ENCODE results near the gene LMX1B. TPM values are rescaled to one million over a fixed set of nuclear protein-coding genes. Genes with fewer than 3 reads are reported as not detected.

LMX1B gene
- total and polyA plus RNA-seq, 7 experiments from 2014 or later = not detected

DNA sequence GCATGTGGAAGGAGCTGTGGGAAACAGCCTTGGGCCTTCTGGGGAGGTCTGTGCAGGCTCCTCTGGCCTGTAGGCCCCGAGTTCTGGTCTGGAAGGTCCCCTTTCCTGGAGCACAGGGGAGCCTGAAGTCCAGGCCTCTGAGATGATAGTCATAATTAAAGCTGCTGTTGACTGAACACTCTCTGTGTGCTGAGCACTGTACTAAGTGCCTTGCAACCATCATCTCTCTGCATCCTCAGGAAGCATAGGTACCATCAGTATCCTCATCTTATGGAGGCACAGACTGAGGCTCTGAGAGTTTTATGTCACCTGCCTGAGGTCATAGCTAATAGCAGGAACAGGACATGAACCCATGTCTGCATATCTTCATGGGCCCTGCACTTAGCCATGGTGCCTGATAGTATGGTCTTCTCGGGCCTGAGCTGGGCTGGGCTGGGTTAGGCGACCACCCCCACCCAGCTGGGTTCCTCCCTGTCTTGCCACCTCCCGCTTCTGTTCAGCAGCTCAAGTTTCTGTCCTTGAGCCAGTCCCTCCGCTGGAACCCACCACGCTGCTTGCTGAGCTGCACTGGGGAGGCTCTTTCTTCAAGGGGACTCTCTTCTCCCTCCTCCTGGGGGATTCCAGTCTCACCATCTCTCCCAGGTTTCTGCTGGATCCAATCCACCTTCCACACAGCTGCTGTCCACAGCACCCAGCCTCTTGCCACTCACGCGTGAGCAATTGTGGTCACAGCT is 27.6 kb downstream of the LMX1B start:
- CTCF ChIA-PET = no interaction called here
- H3K27me3 ChIP-seq (ENCODE audit: control insufficient read depth in 2 of 2, insufficient read depth in 2 of 2, low read length in 2 of 2) = no peaks in the 10 kb centered on the region

DNA sequence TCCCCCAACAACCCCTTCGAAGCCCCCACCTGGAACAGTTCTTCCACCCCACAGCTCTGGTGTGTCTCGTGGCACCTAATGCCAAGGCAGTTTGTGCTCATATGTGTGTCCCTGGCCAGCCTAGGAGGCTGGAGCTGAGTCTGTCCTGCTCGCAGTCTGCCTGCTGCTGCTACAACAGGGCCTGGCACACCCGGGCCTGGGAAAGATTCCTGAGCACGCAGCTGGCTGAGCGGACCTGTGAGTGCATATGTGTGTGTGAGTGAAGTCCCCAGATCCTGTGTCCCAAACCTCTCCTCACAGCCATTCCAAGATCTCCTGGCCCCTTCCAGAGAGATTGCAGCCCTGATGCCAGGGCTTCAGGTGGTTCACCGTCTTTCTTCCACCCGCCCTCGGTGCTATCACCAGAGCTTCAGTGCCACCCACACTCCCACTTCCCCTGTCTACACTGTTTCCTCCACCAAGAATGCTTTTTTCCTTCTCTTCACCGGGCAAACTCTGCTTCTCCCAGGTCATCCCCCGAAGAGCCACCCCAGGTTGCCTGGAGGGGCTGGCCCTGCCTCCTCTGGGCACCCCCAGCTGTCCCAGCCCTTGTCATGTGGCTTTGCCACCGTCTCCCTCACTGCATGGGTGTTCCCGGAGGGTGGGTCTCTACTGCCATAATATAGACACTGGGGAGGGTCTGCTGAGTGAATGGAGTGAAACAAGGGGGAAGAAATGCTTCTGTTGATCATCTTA is 28.4 kb downstream of the LMX1B start:
- DNase-seq (no peak), ATAC-seq (no peak)
- ChIA-PET CTCF (no interaction called here), POLR2A (no interaction called here)
- Histone ChIP-seq H3K36me3 (ENCODE audit: control insufficient read depth in 2 of 3, insufficient read depth in 3 of 3, low read length in 3 of 3) (no peaks in the 10 kb centered on the region), H3K9me3 (ENCODE audit: control insufficient read depth in 2 of 3, low read length in 3 of 3) (no peaks in the 10 kb centered on the region), H3K27ac (ENCODE audit: low read depth, low read length) (no peak overlapping the region), H3K27me3 (ENCODE audit: control insufficient read depth in 2 of 2, insufficient read depth in 2 of 2, low read length in 2 of 2) (no peaks in the 10 kb centered on the region), H3K4me3 (ENCODE audit: low read length) (no peak overlapping the region), H3K4me1 (ENCODE audit: control insufficient read depth in 2 of 2, insufficient read depth in 2 of 2, low read length in 2 of 2) (no peaks in the 10 kb centered on the region)
- Mint-ChIP-seq H3K9me3 (no peaks in the 10 kb centered on the region), H3K4me1 (peaks cover 0 to 8% (median 0%) of the 10 kb centered on the region in 7 donors), H3K27ac (no peak overlapping the region), H3K4me3 (no peak overlapping the region), H3K36me3 (no peaks in the 10 kb centered on the region), H3K27me3 (peaks cover 55 to 67% (median 64%) of the 10 kb centered on the region in 5 donors)
- intact Hi-C loops (cut with micrococcal nuclease) = no loop called here

More for the DNA sequence above, 27.6 kb downstream of the LMX1B start:
- no peak overlapping the region for H3K4me3 ChIP-seq (ENCODE audit: low read length)
- H3K27me3 Mint-ChIP-seq = peaks cover 54 to 71% (median 62%) of the 10 kb centered on the region in 5 donors
- H3K36me3 Mint-ChIP-seq = no peaks in the 10 kb centered on the region
- DNase-seq (no peak), ATAC-seq (no peak)
- no peaks in the 10 kb centered on the region for H3K4me1 ChIP-seq (ENCODE audit: control insufficient read depth in 2 of 2, insufficient read depth in 2 of 2, low read length in 2 of 2)
- no peak overlapping the region for H3K27ac Mint-ChIP-seq
- intact Hi-C loops (cut with micrococcal nuclease) = no loop called here
- no peak overlapping the region for H3K4me3 Mint-ChIP-seq
- no peaks in the 10 kb centered on the region for H3K36me3 ChIP-seq (ENCODE audit: control insufficient read depth in 2 of 3, insufficient read depth in 3 of 3, low read length in 3 of 3)
- no peaks in the 10 kb centered on the region for H3K9me3 ChIP-seq (ENCODE audit: control insufficient read depth in 2 of 3, low read length in 3 of 3)
- POLR2A ChIA-PET = interaction anchor here (0.6 kb wide), 1 partner anchor 1806 kb away, joined by 4 read pairs; no protein-coding TSS in a partner anchor
- H3K27ac ChIP-seq (ENCODE audit: low read depth, low read length) = no peak overlapping the region
- H3K9me3 Mint-ChIP-seq = no peaks in the 10 kb centered on the region
- H3K4me1 Mint-ChIP-seq = peaks cover 0 to 17% (median 0%) of the 10 kb centered on the region in 7 donors

DNA sequence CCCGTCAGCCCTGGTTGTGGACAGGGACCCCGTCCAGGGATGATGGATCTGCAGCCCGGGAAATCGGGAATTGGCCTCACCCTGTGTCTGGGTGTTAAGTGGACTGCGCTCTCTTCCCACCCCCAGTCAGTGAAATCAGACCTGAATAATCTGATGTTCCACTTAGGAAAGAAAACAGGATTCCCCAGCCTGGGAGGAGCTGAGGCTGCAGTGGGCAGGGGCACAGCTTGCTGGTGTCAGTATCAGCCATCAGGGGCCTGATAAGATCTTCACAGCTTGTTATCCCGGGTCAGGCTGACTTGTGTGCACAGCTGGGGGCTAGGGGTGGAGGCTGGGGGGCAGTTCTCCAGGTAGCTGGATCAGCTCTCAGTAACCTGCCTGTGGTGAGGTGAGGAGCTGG is 29.1 kb downstream of the LMX1B start:
- no peaks in the 10 kb centered on the region for H3K4me1 ChIP-seq (ENCODE audit: control insufficient read depth in 2 of 2, insufficient read depth in 2 of 2, low read length in 2 of 2)
- no peak overlapping the region for H3K4me3 ChIP-seq (ENCODE audit: low read length)
- no peaks in the 10 kb centered on the region for H3K36me3 ChIP-seq (ENCODE audit: control insufficient read depth in 2 of 3, insufficient read depth in 3 of 3, low read length in 3 of 3)
- Mint-ChIP-seq H3K27ac (no peak overlapping the region), H3K9me3 (no peaks in the 10 kb centered on the region), H3K27me3 (peaks cover 57 to 70% (median 67%) of the 10 kb centered on the region in 5 donors), H3K4me1 (peaks cover 0 to 5% (median 0%) of the 10 kb centered on the region in 7 donors), H3K4me3 (no peak overlapping the region), H3K36me3 (no peaks in the 10 kb centered on the region)
- DNase-seq (no peak), ATAC-seq (no peak)
- no peaks in the 10 kb centered on the region for H3K27me3 ChIP-seq (ENCODE audit: control insufficient read depth in 2 of 2, insufficient read depth in 2 of 2, low read length in 2 of 2)
- intact Hi-C loops (cut with micrococcal nuclease) = no loop called here
- H3K27ac ChIP-seq (ENCODE audit: low read depth, low read length) = no peak overlapping the region
- CTCF ChIA-PET = no interaction called here
- POLR2A ChIA-PET = no interaction called here
- H3K9me3 ChIP-seq (ENCODE audit: control insufficient read depth in 2 of 3, low read length in 3 of 3) = no peaks in the 10 kb centered on the region

DNA sequence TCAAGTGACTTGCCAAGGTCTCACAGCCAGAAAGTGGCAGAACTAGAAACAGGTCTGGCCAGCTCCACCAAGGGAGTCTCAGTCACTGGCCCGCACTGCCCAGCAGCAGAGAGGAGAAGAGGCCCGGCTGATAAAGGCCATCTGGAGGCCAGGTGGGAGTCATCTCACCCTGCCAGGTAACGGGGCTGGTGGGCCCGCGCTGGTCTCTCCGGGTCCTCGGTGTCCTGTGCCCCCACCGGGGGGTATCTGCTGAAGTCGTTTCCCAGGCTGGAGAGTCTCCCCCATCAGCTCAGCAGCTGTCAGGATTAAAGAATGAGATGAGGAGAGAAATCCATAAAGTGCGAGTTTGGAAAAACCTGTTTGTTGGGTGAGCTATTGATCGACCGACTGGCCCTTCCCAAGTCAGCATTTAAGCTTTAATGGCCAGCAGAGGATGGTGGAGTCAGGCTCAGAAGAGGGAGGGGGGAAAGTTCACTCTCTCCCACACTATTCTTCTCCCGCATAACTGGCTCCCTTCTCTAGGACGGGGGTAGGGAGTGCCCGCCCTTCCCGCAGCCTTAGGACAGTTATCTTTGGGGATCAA is 30.3 kb downstream of the LMX1B start:
- Histone ChIP-seq H3K27me3 (ENCODE audit: control insufficient read depth in 2 of 2, insufficient read depth in 2 of 2, low read length in 2 of 2) (no peaks in the 10 kb centered on the region), H3K4me3 (ENCODE audit: low read length) (no peak overlapping the region), H3K36me3 (ENCODE audit: control insufficient read depth in 2 of 3, insufficient read depth in 3 of 3, low read length in 3 of 3) (no peaks in the 10 kb centered on the region), H3K9me3 (ENCODE audit: control insufficient read depth in 2 of 3, low read length in 3 of 3) (no peaks in the 10 kb centered on the region), H3K4me1 (ENCODE audit: control insufficient read depth in 2 of 2, insufficient read depth in 2 of 2, low read length in 2 of 2) (no peaks in the 10 kb centered on the region), H3K27ac (ENCODE audit: low read depth, low read length) (no peak overlapping the region)
- no peak overlapping the region for H3K27ac Mint-ChIP-seq
- intact Hi-C loops (cut with micrococcal nuclease) = no loop called here
- no peak for DNase-seq
- no peaks in the 10 kb centered on the region for H3K36me3 Mint-ChIP-seq
- H3K4me1 Mint-ChIP-seq = peaks cover 0 to 3% (median 0%) of the 10 kb centered on the region in 7 donors
- ChIA-PET CTCF (no interaction called here), POLR2A (no interaction called here)
- peaks cover 63 to 74% (median 70%) of the 10 kb centered on the region in 5 donors for H3K27me3 Mint-ChIP-seq
- no peak for ATAC-seq
- no peak overlapping the region for H3K4me3 Mint-ChIP-seq
- H3K9me3 Mint-ChIP-seq = no peaks in the 10 kb centered on the region

DNA sequence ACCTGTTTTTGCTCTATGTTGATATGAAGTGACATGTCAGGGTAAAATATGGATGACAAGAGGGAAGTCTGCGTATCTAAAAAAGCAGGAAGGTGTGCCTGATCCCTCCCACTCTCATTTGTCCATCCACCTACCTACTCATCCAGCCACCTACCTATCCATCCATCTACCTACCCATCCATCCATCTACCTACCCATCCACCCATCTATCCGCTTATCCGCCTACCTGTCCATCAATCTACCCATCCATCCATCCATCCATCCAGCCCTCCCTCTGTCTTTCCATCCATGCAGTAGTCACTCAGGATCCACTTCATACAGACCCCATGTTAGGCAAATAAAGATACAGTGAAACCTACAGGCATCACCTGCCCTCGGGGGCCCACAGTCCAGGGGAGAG is 32.4 kb downstream of the LMX1B start:
- intact Hi-C loops (cut with micrococcal nuclease) = no loop called here
- no peaks in the 10 kb centered on the region for H3K36me3 Mint-ChIP-seq
- Histone ChIP-seq H3K27me3 (ENCODE audit: control insufficient read depth in 2 of 2, insufficient read depth in 2 of 2, low read length in 2 of 2) (no peaks in the 10 kb centered on the region), H3K9me3 (ENCODE audit: control insufficient read depth in 2 of 3, low read length in 3 of 3) (no peaks in the 10 kb centered on the region), H3K4me1 (ENCODE audit: control insufficient read depth in 2 of 2, insufficient read depth in 2 of 2, low read length in 2 of 2) (no peaks in the 10 kb centered on the region), H3K36me3 (ENCODE audit: control insufficient read depth in 2 of 3, insufficient read depth in 3 of 3, low read length in 3 of 3) (no peaks in the 10 kb centered on the region), H3K4me3 (ENCODE audit: low read length) (no peak overlapping the region), H3K27ac (ENCODE audit: low read depth, low read length) (no peak overlapping the region)
- H3K27ac Mint-ChIP-seq = no peak overlapping the region
- peaks cover 67 to 83% (median 75%) of the 10 kb centered on the region in 5 donors for H3K27me3 Mint-ChIP-seq
- ChIA-PET CTCF (interaction anchor here (0.6 kb wide), 1 partner anchor 1177 kb away, joined by 3 read pairs; no protein-coding TSS in a partner anchor), POLR2A (no interaction called here)
- H3K4me3 Mint-ChIP-seq = no peak overlapping the region
- no peaks in the 10 kb centered on the region for H3K9me3 Mint-ChIP-seq
- no peak for ATAC-seq
- no peak for DNase-seq
- H3K4me1 Mint-ChIP-seq = peaks cover 0 to 3% (median 0%) of the 10 kb centered on the region in 7 donors

GRCh38 chr9:126647585-126648411 is 34.1 kb downstream of the LMX1B start:
- H3K4me3 Mint-ChIP-seq = no peak overlapping the region
- no peaks in the 10 kb centered on the region for H3K36me3 ChIP-seq (ENCODE audit: control insufficient read depth in 2 of 3, insufficient read depth in 3 of 3, low read length in 3 of 3)
- no peaks in the 10 kb centered on the region for H3K4me1 ChIP-seq (ENCODE audit: control insufficient read depth in 2 of 2, insufficient read depth in 2 of 2, low read length in 2 of 2)
- DNase-seq = no peak
- POLR2A ChIA-PET = no interaction called here
- H3K4me3 ChIP-seq (ENCODE audit: low read length) = no peak overlapping the region
- no peak overlapping the region for H3K27ac ChIP-seq (ENCODE audit: low read depth, low read length)
- ATAC-seq = no peak
- peaks cover 0 to 4% of the 10 kb centered on the region in 2 donors for H3K27me3 ChIP-seq (ENCODE audit: control insufficient read depth in 2 of 2, insufficient read depth in 2 of 2, low read length in 2 of 2)
- H3K4me1 Mint-ChIP-seq = no peaks in the 10 kb centered on the region
- H3K27me3 Mint-ChIP-seq = peaks cover 62 to 83% (median 67%) of the 10 kb centered on the region in 5 donors
- H3K9me3 ChIP-seq (ENCODE audit: control insufficient read depth in 2 of 3, low read length in 3 of 3) = no peaks in the 10 kb centered on the region
- H3K9me3 Mint-ChIP-seq = no peaks in the 10 kb centered on the region
- intact Hi-C loops (cut with micrococcal nuclease) = no loop called here
- no peak overlapping the region for H3K27ac Mint-ChIP-seq
- H3K36me3 Mint-ChIP-seq = no peaks in the 10 kb centered on the region
- CTCF ChIA-PET = no interaction called here

Measured in naive thymus-derived CD4-positive, alpha-beta T cell (primary cell).